ENCODE data around the gene STAP2.

Gene STAP2

GRCh38 chr19:4338441-4339355 lies at the start of gene STAP2:
STAP2 (minus strand) TSS chr19:4338827; CDS start chr19:4338753, 74 bp downstream.
- DNase-seq (ENCODE audit: low read depth in 2 of 2) = peak in 1 of 2 donors; percentile 22

DNA sequence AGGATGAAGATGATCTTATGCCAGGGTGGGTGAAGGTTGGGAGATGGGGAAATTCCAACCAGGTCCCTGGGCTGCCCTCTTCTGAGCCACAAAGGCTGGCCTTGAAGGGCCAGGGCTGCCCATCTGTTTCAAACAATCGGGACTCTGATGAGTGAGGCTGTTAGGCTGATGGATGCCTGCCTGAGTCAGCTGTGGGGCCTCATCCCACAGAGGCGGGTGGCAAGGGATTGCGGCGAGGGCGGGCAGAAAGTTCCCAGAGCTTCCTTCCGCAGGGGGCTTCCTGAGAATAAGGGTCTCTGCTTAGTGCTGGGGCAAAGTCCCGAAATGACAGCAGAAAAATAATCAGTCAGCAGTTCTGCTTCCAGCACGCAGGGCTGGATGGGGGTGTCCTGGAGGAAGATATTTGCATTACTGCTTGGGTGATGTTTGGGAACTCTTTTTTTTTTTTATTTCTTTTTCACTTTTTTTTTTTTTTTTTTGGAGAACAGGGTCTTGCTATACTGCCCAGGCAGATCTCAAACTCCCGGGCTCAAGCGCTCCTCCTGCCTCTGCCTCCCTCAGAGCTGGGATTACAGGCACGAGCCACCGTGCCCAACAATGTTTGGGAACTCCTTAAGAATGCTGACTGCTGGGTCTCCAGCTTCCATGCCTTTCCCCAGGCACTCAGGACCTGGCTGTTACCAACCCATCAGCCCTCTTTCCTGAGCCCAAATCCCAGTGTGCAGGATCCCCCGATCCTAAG lies 47.6 kb upstream of the STAP2 start:
- no peak for DNase-seq (ENCODE audit: low read depth in 2 of 2)

GRCh38 chr19:4385291-4386040 lies 46.8 kb upstream of the STAP2 start:
- no peak for DNase-seq (ENCODE audit: low read depth in 2 of 2)

DNA sequence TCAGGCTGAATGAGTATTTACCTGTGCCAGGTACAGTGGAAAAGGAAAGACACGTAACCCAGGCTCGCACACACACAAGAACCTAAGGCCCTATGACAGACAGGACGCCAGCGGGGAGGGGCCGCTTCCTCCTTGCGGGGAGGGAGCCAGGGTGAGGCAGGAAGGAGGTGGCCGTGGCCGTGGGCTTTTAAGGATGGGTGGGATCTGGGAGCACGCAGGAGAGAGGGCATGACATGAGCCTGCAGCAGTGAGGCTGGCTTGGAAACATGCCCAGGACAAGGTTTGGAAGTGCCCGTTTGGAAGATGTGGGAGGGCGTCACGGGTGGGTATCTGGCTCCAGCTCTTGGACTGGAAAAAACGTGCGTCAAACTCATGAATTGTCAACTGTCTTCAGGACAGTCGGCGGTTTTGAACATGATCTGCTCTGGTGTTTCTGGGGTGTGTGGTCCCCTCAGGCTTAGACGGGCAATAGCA lies 41.7 kb upstream of the STAP2 start:
- peak in 1 of 2 donors; percentile 45 for DNase-seq (ENCODE audit: low read depth in 2 of 2)

DNA sequence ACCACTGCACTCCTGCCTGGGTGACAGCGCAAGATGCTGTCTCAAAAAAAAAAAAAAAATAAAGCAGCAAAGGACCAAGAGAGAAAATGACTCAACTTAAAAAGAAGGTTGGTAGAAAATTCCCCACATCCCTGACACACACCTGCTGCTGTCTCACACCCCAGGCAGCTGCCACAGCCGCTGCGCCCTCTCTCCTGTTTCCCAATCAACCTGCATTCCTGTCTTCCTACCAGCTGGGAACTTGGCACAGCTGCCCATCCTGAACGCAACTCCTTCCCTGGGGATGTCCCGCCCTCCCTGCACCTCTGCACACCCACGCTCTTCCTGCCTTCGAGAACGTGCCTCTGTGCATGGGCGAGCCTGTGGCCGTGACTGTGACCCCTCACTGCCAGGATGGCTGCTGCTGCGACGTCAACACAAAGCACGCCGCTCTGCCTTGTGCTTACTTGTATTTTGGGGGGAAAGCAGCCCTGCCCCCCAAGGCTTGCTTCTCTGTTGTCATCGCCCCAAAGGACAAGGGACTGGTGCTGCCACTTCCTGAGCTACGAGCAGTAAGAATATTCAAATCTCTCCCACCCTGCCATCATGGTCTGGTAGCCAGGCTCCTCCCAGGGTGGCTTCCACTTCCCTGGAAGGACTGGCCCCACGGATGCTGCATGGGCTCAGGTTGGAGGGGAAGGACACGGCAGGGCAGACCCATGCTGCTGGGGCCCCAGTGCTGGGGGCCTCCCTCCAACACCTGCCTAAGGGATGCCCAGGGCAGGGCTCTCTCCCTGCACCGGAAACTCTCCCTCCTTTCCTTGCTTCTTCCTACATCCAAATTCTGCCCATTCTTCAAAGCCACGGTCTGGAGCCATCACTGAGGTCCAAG lies 41.0 kb upstream of the STAP2 start:
- DNase-seq (ENCODE audit: low read depth in 2 of 2) = peak in 1 of 2 donors; percentile 27

GRCh38 chr19:4378886-4379285 lies 40.3 kb upstream of the STAP2 start:
- no peak for DNase-seq (ENCODE audit: low read depth in 2 of 2)

GRCh38 chr19:4376991-4377781 lies 38.6 kb upstream of the STAP2 start:
- DNase-seq (ENCODE audit: low read depth in 2 of 2) = no peak

DNA sequence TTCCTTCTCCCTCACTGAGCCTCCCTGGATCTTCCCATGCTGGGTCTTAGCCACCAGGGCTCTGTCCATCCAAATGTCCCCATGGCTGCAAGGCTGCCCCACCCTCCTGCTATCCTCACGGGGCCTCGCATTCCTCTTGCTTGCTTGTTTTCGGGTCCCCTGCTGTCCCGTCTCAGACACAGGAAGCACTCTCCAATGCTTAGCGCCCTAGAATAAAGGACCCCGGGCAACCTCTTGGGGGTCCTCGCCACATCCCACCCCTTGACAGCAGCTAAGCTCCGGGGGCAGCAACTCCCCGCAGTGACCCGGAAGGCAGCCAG lies 38.0 kb upstream of the STAP2 start:
- DNase-seq (ENCODE audit: low read depth in 2 of 2) = no peak

- no peak for DNase-seq (ENCODE audit: low read depth in 2 of 2)
Measured at GRCh38 chr19:4376028-4376670, 37.5 kb upstream of the STAP2 start.

DNA sequence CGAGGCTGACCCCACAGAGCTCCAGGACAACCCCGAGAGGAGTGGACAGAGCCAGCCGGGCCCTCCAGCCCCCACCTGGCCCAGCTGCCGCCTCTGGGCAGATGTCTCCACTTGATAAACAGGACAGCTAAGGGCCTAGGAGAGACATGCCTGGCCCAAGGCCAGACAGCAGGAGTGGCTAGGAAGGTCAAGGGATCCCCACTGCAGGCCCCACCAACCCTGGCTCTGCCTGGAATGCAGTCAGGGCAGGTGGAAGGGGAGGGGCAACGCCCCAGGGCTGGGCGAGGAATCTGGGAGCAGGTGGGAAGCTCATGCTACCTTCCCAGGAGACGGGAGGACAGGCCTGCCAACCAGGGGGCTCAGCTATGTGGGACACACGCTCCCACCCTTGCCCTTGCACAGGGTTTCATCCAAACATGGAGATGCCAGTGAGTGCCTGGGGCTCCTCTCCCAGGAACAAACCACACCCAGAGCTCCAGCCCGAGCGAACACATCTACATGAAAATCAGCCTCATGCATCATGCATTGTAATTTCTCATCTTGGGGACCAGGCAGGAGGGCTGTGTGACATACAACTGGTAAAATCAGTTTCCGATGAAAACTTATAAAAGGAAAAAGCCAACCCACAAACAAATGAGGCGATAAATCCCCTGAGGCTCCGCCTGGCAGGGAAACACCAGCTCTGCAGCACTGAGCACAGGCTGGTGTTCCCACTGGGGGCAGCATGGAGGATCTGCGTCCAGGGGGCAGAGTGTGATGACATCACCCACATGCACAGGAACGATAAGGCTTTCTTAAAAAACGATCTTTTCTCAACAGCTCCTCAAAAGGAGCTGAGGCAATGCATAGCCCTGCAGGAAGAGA lies 36.8 kb upstream of the STAP2 start:
- DNase-seq (ENCODE audit: low read depth in 2 of 2) = no peak

DNA sequence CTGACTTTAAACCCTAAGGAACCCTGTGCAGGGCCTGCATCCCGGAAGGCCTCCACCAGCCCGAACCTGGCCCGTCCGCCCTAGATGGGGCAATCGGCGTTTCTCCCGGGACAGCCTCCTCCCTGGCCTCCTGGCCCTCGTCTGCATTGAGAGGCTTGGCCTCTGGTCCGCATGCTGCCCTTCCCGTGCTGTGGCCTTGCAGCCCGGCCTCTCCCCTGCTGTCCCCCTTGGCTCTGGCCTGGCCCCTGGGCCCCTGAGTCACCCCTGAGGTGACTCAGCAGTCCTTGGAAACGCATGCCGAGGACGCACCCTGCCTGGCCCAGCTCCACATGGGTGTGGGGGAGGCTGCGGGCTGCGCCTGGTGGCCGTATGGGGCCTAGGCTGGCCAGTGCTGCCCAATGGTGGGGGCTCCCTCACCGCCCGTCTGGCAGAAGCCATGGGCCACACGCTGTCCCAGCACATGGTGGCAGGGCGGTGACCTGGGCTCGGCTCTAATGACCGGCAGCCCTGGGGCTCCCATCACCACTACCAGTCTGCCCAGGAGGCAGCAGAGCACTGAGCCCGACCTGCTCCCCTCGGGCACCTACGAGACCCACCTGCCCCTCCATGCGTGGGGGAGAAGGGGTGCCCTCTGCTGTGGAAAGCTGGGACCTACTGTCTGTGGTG lies 36.0 kb upstream of the STAP2 start:
- no peak for DNase-seq (ENCODE audit: low read depth in 2 of 2)

GRCh38 chr19:4373601-4374497 lies 35.2 kb upstream of the STAP2 start:
- DNase-seq (ENCODE audit: low read depth in 2 of 2) = no peak

DNA sequence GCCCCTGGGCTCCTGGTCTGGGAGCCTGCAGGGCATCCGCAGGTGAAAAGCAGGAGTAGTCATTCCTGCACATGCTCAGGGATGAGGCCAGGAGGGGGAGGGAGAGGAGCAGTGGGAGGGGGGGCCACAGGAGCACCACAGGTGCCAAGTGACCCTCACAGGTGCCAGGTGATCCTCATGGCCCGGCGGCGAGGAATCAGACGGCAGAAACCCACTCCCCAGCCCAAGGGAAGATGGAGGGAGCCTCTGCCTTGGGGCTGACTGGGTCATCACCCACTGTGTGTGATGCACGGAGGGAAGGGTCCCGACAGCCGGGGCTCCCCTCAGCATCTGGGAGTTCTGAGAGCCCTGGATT lies 34.4 kb upstream of the STAP2 start:
- DNase-seq (ENCODE audit: low read depth in 2 of 2) = no peak

- no peak for DNase-seq (ENCODE audit: low read depth in 2 of 2)
Measured at GRCh38 chr19:4372165-4373012, 33.8 kb upstream of the STAP2 start.

- DNase-seq (ENCODE audit: low read depth in 2 of 2) = no peak
Measured at GRCh38 chr19:4371247-4372164, 32.9 kb upstream of the STAP2 start.
